GM23248 (cell line): ENCODE results near the gene SHQ1. TPM values are rescaled to one million over a fixed set of nuclear protein-coding genes. Genes with fewer than 3 reads are reported as not detected.

Experiments used
- DNase-seq: peaks from one replicate; pipeline ENCODE4 v3.0.0-alpha.2; 2015
- H2AFZ ChIP-seq: fragments of 200-600 bp; sonication (generic); 2 replicates; pipeline ENCODE4 v1.6.1; 2016; ENCODE audit warnings: antibody characterized with exemption
- H3F3A ChIP-seq: fragments of 200-600 bp; sonication (generic); 2 replicates; pipeline ENCODE4 v1.6.1; 2016; ENCODE audit warnings: mild to moderate bottlenecking, antibody characterized with exemption, mixed run types; ENCODE audit not compliant: insufficient read depth
- H3K27ac ChIP-seq: fragments of 200-600 bp; sonication (generic); 2 replicates; pipeline ENCODE4 v1.5.1; 2016; ENCODE audit warnings: mild to moderate bottlenecking
- H3K27me3 ChIP-seq: fragments of 200-600 bp; sonication (generic); replicated peaks from 2 replicates; pipeline ENCODE4 v1.6.1; 2016; ENCODE audit warnings: mild to moderate bottlenecking; ENCODE audit not compliant: insufficient read depth
- H3K36me3 ChIP-seq: fragments of 200-600 bp; sonication (generic); 2 replicates; pipeline ENCODE4 v1.6.1; 2016; ENCODE audit warnings: low read depth, mild to moderate bottlenecking
- H3K4me1 ChIP-seq: fragments of 200-600 bp; sonication (generic); 2 replicates; pipeline ENCODE4 v1.6.1; 2016; ENCODE audit warnings: mild to moderate bottlenecking; ENCODE audit not compliant: insufficient read depth
- H3K4me2 ChIP-seq: fragments of 200-600 bp; sonication (generic); one replicate; pipeline ENCODE4 v1.6.1; 2016; ENCODE audit warnings: mild to moderate bottlenecking; ENCODE audit not compliant: unreplicated experiment
- H3K4me3 ChIP-seq: fragments of 200-600 bp; sonication (generic); 2 replicates; pipeline ENCODE4 v1.5.1; 2016; ENCODE audit warnings: mild to moderate bottlenecking
- H3K79me2 ChIP-seq: fragments of 200-600 bp; sonication (generic); 2 replicates; pipeline ENCODE4 v1.6.1; 2016; ENCODE audit warnings: mild to moderate bottlenecking; ENCODE audit not compliant: insufficient read depth
- H3K9ac ChIP-seq: fragments of 200-600 bp; sonication (generic); 2 replicates; pipeline ENCODE4 v1.6.1; 2016; ENCODE audit warnings: mild to moderate bottlenecking
- H3K9me2 ChIP-seq: fragments of 200-600 bp; sonication (generic); 2 replicates; pipeline ENCODE4 v1.6.1; 2016; ENCODE audit warnings: mixed run types, mild to moderate bottlenecking, moderate library complexity; ENCODE audit not compliant: insufficient read depth
- H3K9me3 ChIP-seq: fragments of 200-600 bp; sonication (generic); one replicate; pipeline ENCODE4 v1.6.1; 2017; ENCODE audit warnings: low read depth
- H4K20me1 ChIP-seq: fragments of 200-600 bp; sonication (generic); 2 replicates; pipeline ENCODE4 v1.6.0; 2016; ENCODE audit not compliant: insufficient read depth
- EZH2 ChIP-seq: fragments of 200-600 bp; sonication (generic); IDR thresholded peaks from 2 replicates; pipeline ENCODE4 v1.6.1; 2018; ENCODE audit warnings: antibody characterized with exemption, mild to moderate bottlenecking; ENCODE audit not compliant: insufficient read depth, poor library complexity, severe bottlenecking
- EZH2phosphoT487 ChIP-seq: fragments of 200-600 bp; sonication (generic); IDR thresholded peaks from 2 replicates; pipeline ENCODE4 v1.6.1; 2018; ENCODE audit warnings: antibody characterized with exemption, moderate library complexity, mild to moderate bottlenecking, low read depth; ENCODE audit not compliant: insufficient read depth
- WGBS, 2 experiments: methylation state at CpG; one replicate each; pipeline ENCODE4 v1.1.6; 2015 to 2017; ENCODE audit warnings: low lambda C conversion rate in 2 of 2, low coverage in 1 of 2; ENCODE audit errors: missing lambda C conversion rate in 2 of 2; 5-methylcytosine and 5-hydroxymethylcytosine counted together
- in situ Hi-C: fragments of 300-500 bp; cut with MboI; formaldehyde crosslinking; loops from 2 replicates; pipeline ENCODE4 v1.15.0; 2020
- polyA plus RNA-seq: library from polyadenylated mRNA; unstranded; fragments of >200 nt; fragmentation: Nextera tagmentation; extraction: Ambion mirVana; gene quantifications from 2 replicates; pipeline ENCODE4 v1.2.1, GENCODE V29; 2016
- total RNA-seq: library from RNA; depleted of rRNA; stranded (reverse); fragments of >200 nt; shearing (Covaris generic); gene quantifications from 2 replicates; pipeline ENCODE4 v1.2.3, GENCODE V29; 2014

SHQ1 gene
- total and polyA plus RNA-seq, 2 experiments from 2014 or later: 23.3 to 24.0 TPM

GRCh38 chr3:72855001-72855400 is 6.8 kb upstream of the SHQ1 start:
- no peaks in the 10 kb centered on the region for H3K9me3 ChIP-seq
- TF ChIP-seq EZH2 (no peak), EZH2phosphoT487 (no peak)
- H3K4me3 ChIP-seq: no peak overlapping the region
- H3K9ac ChIP-seq: no peak overlapping the region
- no peaks in the 10 kb centered on the region for H3K36me3 ChIP-seq
- no peaks in the 10 kb centered on the region for H4K20me1 ChIP-seq
- no peak overlapping the region for H2AFZ ChIP-seq
- 0 out of 2 replicates have a peak, but pooled peaks cover 4% of the 10 kb centered on the region for H3K4me1 ChIP-seq
- 31 to 34% methylated on average over 7 of the region's 7 CpGs for WGBS, 2 experiments
- H3K4me2 ChIP-seq: no peak overlapping the region
- no peaks in the 10 kb centered on the region for H3K9me2 ChIP-seq
- no peaks in the 10 kb centered on the region for H3F3A ChIP-seq
- DNase-seq: no peak
- no peaks in the 10 kb centered on the region for H3K27me3 ChIP-seq
- in situ Hi-C loops: loop anchor here (10.0 kb wide), 1 partner anchor 230 kb away; no protein-coding TSS in a partner anchor
- H3K79me2 ChIP-seq: no peaks in the 10 kb centered on the region
- H3K27ac ChIP-seq: no peak overlapping the region

GRCh38 chr3:72848703-72849081 is 447 bp upstream of the SHQ1 start:
- peaks cover 40% of the 10 kb centered on the region for H3K79me2 ChIP-seq
- peak overlapping the region; percentile 92 for H3K4me3 ChIP-seq
- WGBS, 2 experiments: 1 to 2% methylated on average over 11 of the region's 11 CpGs
- in situ Hi-C loops: no loop called here
- H3K9me2 ChIP-seq: no peaks in the 10 kb centered on the region
- TF ChIP-seq EZH2: no peak
- TF ChIP-seq EZH2phosphoT487: no peak
- H3K9ac ChIP-seq: peak overlapping the region; percentile 79
- H3K36me3 ChIP-seq: no peaks in the 10 kb centered on the region
- no peak overlapping the region for H3K27ac ChIP-seq
- H3K27me3 ChIP-seq: no peaks in the 10 kb centered on the region
- peaks cover 5% of the 10 kb centered on the region; the same call in 1 of the 2 replicates for H4K20me1 ChIP-seq
- peaks cover 38% of the 10 kb centered on the region for H3K4me1 ChIP-seq
- H3K9me3 ChIP-seq: no peaks in the 10 kb centered on the region
- H2AFZ ChIP-seq: peak overlapping the region; percentile 93
- DNase-seq: peak; percentile 60
- peak overlapping the region; percentile 97 for H3K4me2 ChIP-seq
- H3F3A ChIP-seq: no peaks in the 10 kb centered on the region

GRCh38 chr3:72847282-72847681 is 963 bp downstream of the SHQ1 start:
- H3K27ac ChIP-seq: peak overlapping the region; percentile 63
- no peaks in the 10 kb centered on the region for H3K9me2 ChIP-seq
- H3F3A ChIP-seq: no peaks in the 10 kb centered on the region
- H3K4me3 ChIP-seq: peak overlapping the region; percentile 92
- peak overlapping the region; percentile 79 for H3K9ac ChIP-seq
- TF ChIP-seq EZH2phosphoT487 (no peak), EZH2 (no peak)
- in situ Hi-C loops: no loop called here
- peaks cover 8% of the 10 kb centered on the region; the same call in 1 of the 2 replicates for H3K36me3 ChIP-seq
- peak overlapping the region; percentile 93 for H2AFZ ChIP-seq
- H3K79me2 ChIP-seq: peaks cover 51% of the 10 kb centered on the region
- peaks cover 38% of the 10 kb centered on the region for H3K4me1 ChIP-seq
- no peaks in the 10 kb centered on the region for H3K27me3 ChIP-seq
- H3K9me3 ChIP-seq: no peaks in the 10 kb centered on the region
- peak; percentile 13 for DNase-seq
- H3K4me2 ChIP-seq: peak overlapping the region; percentile 97
- H4K20me1 ChIP-seq: peaks cover 5% of the 10 kb centered on the region; the same call in 1 of the 2 replicates
- 1% methylated on average over 6 of the region's 6 CpGs for WGBS, 2 experiments

- H3K27ac ChIP-seq: no peak overlapping the region
- H3K4me2 ChIP-seq: peak overlapping the region; percentile 97
- H3K36me3 ChIP-seq: peaks cover 9% of the 10 kb centered on the region; the same call in 1 of the 2 replicates
- H3K4me1 ChIP-seq: peaks cover 34% of the 10 kb centered on the region
- H3K4me3 ChIP-seq: peak overlapping the region; percentile 92
- in situ Hi-C loops: no loop called here
- no peaks in the 10 kb centered on the region for H3K9me2 ChIP-seq
- peak overlapping the region; percentile 79; the same call in 1 of the 2 replicates for H3K9ac ChIP-seq
- TF ChIP-seq EZH2 (no peak), EZH2phosphoT487 (no peak)
- no peaks in the 10 kb centered on the region for H3F3A ChIP-seq
- 93% methylated on average over 10 of the region's 10 CpGs for WGBS, 2 experiments
- H3K9me3 ChIP-seq: no peaks in the 10 kb centered on the region
- peaks cover 51% of the 10 kb centered on the region for H3K79me2 ChIP-seq
- no peak overlapping the region for H2AFZ ChIP-seq
- H4K20me1 ChIP-seq: peaks cover 5% of the 10 kb centered on the region; the same call in 1 of the 2 replicates
- no peaks in the 10 kb centered on the region for H3K27me3 ChIP-seq
- DNase-seq: no peak
Observed at GRCh38 chr3:72846166-72846565, 2.1 kb downstream of the SHQ1 start.
